H1 (cell line): Measurements from ENCODE around the gene MARK4. TPM values are rescaled to one million over a fixed set of nuclear protein-coding genes. Genes with fewer than 3 reads are reported as not detected.
A peak's percentile ranks its signal among the peaks of the same experiment; 100 is the strongest.

Experiments used
- BACH1 ChIP-seq: IDR thresholded peaks from 2 replicates; pipeline ENCODE4 v1.6.1; 2012; ENCODE audit warnings: low read length, improper control_type of control experiment
- CBX8 ChIP-seq: fragments of 300-800, 300-1000 bp; sonication (generic); IDR thresholded peaks from 2 replicates; pipeline ENCODE4 v1.7.1; 2016; ENCODE audit warnings: low read depth, low read length, borderline replicate concordance
- CTCF ChIP-seq, 3 experiments: IDR thresholded peaks; 1 replicate in 2 of 3; 2 replicates in 1 of 3; pipeline versions ENCODE4 v1.5.1 to v1.6.1; 2011; ENCODE audit warnings: low read length in 3 of 3, mild to moderate bottlenecking in 3 of 3, inconsistent platforms in 2 of 3, low read depth in 1 of 3, moderate library complexity in 1 of 3; ENCODE audit not compliant: insufficient read depth in 1 of 3; ENCODE audit errors: control extremely low read depth in 1 of 3
- E2F6 ChIP-seq: IDR thresholded peaks from 2 replicates; pipeline ENCODE4 v1.6.1; 2012; ENCODE audit warnings: inconsistent platforms
- GABPA ChIP-seq: IDR thresholded peaks from 2 replicates; pipeline ENCODE4 v1.6.1; 2011; ENCODE audit warnings: mild to moderate bottlenecking, low read length, moderate library complexity, borderline replicate concordance; ENCODE audit not compliant: insufficient read depth
- JUN ChIP-seq: IDR thresholded peaks from 2 replicates; pipeline ENCODE4 v1.6.1; 2011; ENCODE audit warnings: low read depth, mild to moderate bottlenecking, improper control_type of control experiment, low read length
- PHF8 ChIP-seq: fragments of 200-600 bp; sonication (generic); conservative IDR thresholded peaks from 2 replicates; pipeline ENCODE4 v1.7.1; 2012; ENCODE audit warnings: low read depth, mild to moderate bottlenecking, inconsistent platforms, low read length, moderate library complexity
- SIX5 ChIP-seq: IDR thresholded peaks from 2 replicates; pipeline ENCODE4 v1.6.1; 2011; ENCODE audit warnings: mild to moderate bottlenecking, low read depth, low read length
- SP1 ChIP-seq: IDR thresholded peaks from 2 replicates; pipeline ENCODE4 v1.6.1; 2011; ENCODE audit warnings: low read depth, low read length
- SP2 ChIP-seq: IDR thresholded peaks from 2 replicates; pipeline ENCODE4 v1.6.1; 2012; ENCODE audit warnings: mild to moderate bottlenecking, low read length, inconsistent platforms
- SP4 ChIP-seq: IDR thresholded peaks from 2 replicates; pipeline ENCODE4 v1.6.1; 2012; ENCODE audit warnings: low read length, inconsistent platforms
- SUZ12 ChIP-seq: fragments of 200-600 bp; sonication (generic); IDR thresholded peaks from 2 replicates; pipeline ENCODE4 v1.6.1; 2012; ENCODE audit warnings: mild to moderate bottlenecking, inconsistent platforms, low read length, moderate library complexity, mixed read lengths
- TAF1 ChIP-seq: IDR thresholded peaks from 2 replicates; pipeline ENCODE4 v1.6.1; 2011; ENCODE audit warnings: mild to moderate bottlenecking, low read depth, low read length
- TAF7 ChIP-seq: optimal IDR thresholded peaks from 2 replicates; pipeline ENCODE3; 2011; ENCODE audit warnings: low read depth, mild to moderate bottlenecking, inconsistent platforms, low read length, moderate library complexity, borderline replicate concordance
- TBP ChIP-seq: IDR thresholded peaks from 2 replicates; pipeline ENCODE4 v1.6.1; 2011; ENCODE audit warnings: low read depth, low read length, improper control_type of control experiment
- USF2 ChIP-seq: IDR thresholded peaks from 2 replicates; pipeline ENCODE4 v1.6.1; 2011; ENCODE audit warnings: low read length, improper control_type of control experiment
- polyA plus RNA-seq, 7 experiments: library from polyadenylated mRNA; depleted of rRNA in 3 of 7; stranded (reverse) in 5 of 7; unstranded in 2 of 7; fragments of >200 nt in 5 of 7; fragments of 200-250 nt in 2 of 7; gene quantifications; 1 replicate in 5 of 7; 2 replicates in 1 of 7; 4 replicates in 1 of 7; pipeline versions ENCODE4 v1.2.1 to v1.2.3, GENCODE V29; 2011 to 2013; ENCODE audit warnings: missing spikeins in 2 of 7, mixed read lengths in 2 of 7
- total RNA-seq: library from RNA; stranded (reverse); fragmentation: NEBNext Ultra II Directional; extraction: Animal tissue kit (Norgen Biotek cat#: 25700); gene quantifications from 2 replicates; pipeline ENCODE4 v1.2.1, GENCODE V29; 2021

MARK4 gene
- total and polyA plus RNA-seq, 2 of the 8 experiments (the other 6 are each of a cell fraction or from before 2014, with no cell fraction given): 12.3 to 49.8 TPM

- TF ChIP-seq GABPA (0 out of 2 replicates have a peak, but pooled peaks have one; percentile 11), SP1 (no peak), TBP (no peak), BACH1 (no peak), SIX5 (no peak), JUN (no peak), USF2 (no peak), CBX8 (no peak), TAF1 (no peak), SUZ12 (peak; percentile 86), PHF8 (peak; percentile 37; the same call in 1 of the 2 replicates), SP2 (no peak), E2F6 (peak; percentile 54), TAF7 (no peak), SP4 (no peak), CTCF (IDR thresholded peaks at IDR 0.05; ENCODE audit: control extremely low read depth in 1 of 3, insufficient read depth in 1 of 3, low read depth in 1 of 3, low read length in 3 of 3) (no peak)
These were observed 16.8 kb upstream of the MARK4 start (continued) for GRCh38 chr19:45234089-45234869.
